HepG2 (cell line): ENCODE results near the gene LRRC74A. TPM values are rescaled to one million over a fixed set of nuclear protein-coding genes. Genes with fewer than 3 reads are reported as not detected.
A peak's percentile ranks its signal among the peaks of the same experiment; 100 is the strongest.

Experiments
- ADNP ChIP-seq: sonication (generic); formaldehyde crosslinking; IDR thresholded peaks from 2 replicates; pipeline ENCODE4 v1.4.0; 2020; ENCODE audit warnings: missing genetic modification reagents
- ATF1 ChIP-seq: IDR thresholded peaks from 2 replicates; pipeline ENCODE4 v1.6.1; 2016; ENCODE audit warnings: mild to moderate bottlenecking, control low read depth
- FOXO1 ChIP-seq: sonication (generic); formaldehyde crosslinking; IDR thresholded peaks from 2 replicates; pipeline ENCODE4 v1.4.0; 2020; ENCODE audit warnings: missing genetic modification reagents
- HNRNPK ChIP-seq: fragments of 200-400 bp; formaldehyde crosslinking; IDR thresholded peaks from 2 replicates; pipeline ENCODE4 v1.6.1; 2018; ENCODE audit warnings: low read length, low read depth, moderate library complexity, mild to moderate bottlenecking; ENCODE audit not compliant: poor library complexity, severe bottlenecking
- HOXD1 ChIP-seq: sonication (generic); formaldehyde crosslinking; IDR thresholded peaks from 2 replicates; pipeline ENCODE4 v1.5.0; 2020; ENCODE audit warnings: missing genetic modification reagents
- MED13 ChIP-seq: sonication (generic); formaldehyde crosslinking; IDR thresholded peaks from 2 replicates; pipeline ENCODE4 v1.5.0; 2020; ENCODE audit warnings: missing genetic modification reagents
- NFE2 ChIP-seq: sonication (generic); formaldehyde crosslinking; IDR thresholded peaks from 2 replicates; pipeline ENCODE4 v1.4.0; 2020; ENCODE audit warnings: missing genetic modification reagents
- NFKB2 ChIP-seq: sonication (generic); formaldehyde crosslinking; IDR thresholded peaks from 2 replicates; pipeline ENCODE4 v1.4.0; 2020; ENCODE audit warnings: missing genetic modification reagents, borderline replicate concordance
- NR2F6 ChIP-seq, 2 experiments: IDR thresholded peaks; 2 replicates each; pipeline ENCODE4 v1.6.1; 2016; ENCODE audit warnings: antibody characterized with exemption in 1 of 2, mild to moderate bottlenecking in 1 of 2
- SOX13 ChIP-seq, 3 experiments: fragments of 450-650 bp in 1 of 3; sonication (generic) in 1 of 3; formaldehyde crosslinking in 1 of 3; IDR thresholded peaks in 2 of 3; conservative IDR thresholded peaks in 1 of 3; 2 replicates each; pipeline versions ENCODE4 v1.5.0 to v1.6.1; 2016 to 2020; ENCODE audit warnings: antibody characterized with exemption in 1 of 3, mild to moderate bottlenecking in 1 of 3, missing compliant biosample characterization in 1 of 3, missing genetic modification reagents in 1 of 3, moderate library complexity in 1 of 3
- STAT5B ChIP-seq: sonication (generic); formaldehyde crosslinking; IDR thresholded peaks from 2 replicates; pipeline ENCODE4 v1.4.0; 2020; ENCODE audit warnings: missing genetic modification reagents
- TBX2 ChIP-seq: sonication (generic); formaldehyde crosslinking; IDR thresholded peaks from 2 replicates; pipeline ENCODE4 v1.5.0; 2020; ENCODE audit warnings: missing genetic modification reagents, mild to moderate bottlenecking, borderline replicate concordance
- U2AF2 ChIP-seq: fragments of 200-400 bp; formaldehyde crosslinking; IDR thresholded peaks from 2 replicates; pipeline ENCODE4 v1.6.1; 2017; ENCODE audit warnings: low read depth, mild to moderate bottlenecking, low read length
- ZBTB20 ChIP-seq: sonication (generic); formaldehyde crosslinking; IDR thresholded peaks from 2 replicates; pipeline ENCODE4 v1.8.1; 2023; ENCODE audit warnings: missing genetic modification reagents, low read depth, mild to moderate bottlenecking, borderline replicate concordance
- ZFP90 ChIP-seq: sonication (generic); formaldehyde crosslinking; IDR thresholded peaks from 2 replicates; pipeline ENCODE4 v1.8.0; 2022; ENCODE audit warnings: missing genetic modification reagents, mild to moderate bottlenecking, inconsistent platforms, borderline replicate concordance
- ZFY ChIP-seq: sonication (generic); formaldehyde crosslinking; IDR thresholded peaks from 2 replicates; pipeline ENCODE4 v1.4.0; 2020; ENCODE audit warnings: missing genetic modification reagents
- ZNF160 ChIP-seq: sonication (generic); formaldehyde crosslinking; IDR thresholded peaks from 2 replicates; pipeline ENCODE4 v1.8.0; 2022; ENCODE audit warnings: mild to moderate bottlenecking, inconsistent platforms, missing genetic modification reagents
- ZNF543 ChIP-seq: sonication (generic); formaldehyde crosslinking; IDR thresholded peaks from 2 replicates; pipeline ENCODE4 v1.4.0; 2020; ENCODE audit warnings: mild to moderate bottlenecking, missing genetic modification reagents
- ZSCAN25 ChIP-seq: sonication (generic); formaldehyde crosslinking; IDR thresholded peaks from 2 replicates; pipeline ENCODE4 v1.8.0; 2022; ENCODE audit warnings: mild to moderate bottlenecking, missing genetic modification reagents
- polyA plus RNA-seq, 8 experiments: library from polyadenylated mRNA; depleted of rRNA in 3 of 8; stranded (reverse) in 7 of 8; unstranded in 1 of 8; fragments of >200 nt; fragmentation: Illumina TruSeq in 4 of 8; extraction: Trizol in 4 of 8; gene quantifications; 2 replicates each; pipeline versions ENCODE4 v1.2.1 to v1.2.3, GENCODE V29; 2011 to 2016; ENCODE audit warnings: low read depth in 4 of 8, missing spikeins in 1 of 8, mixed read lengths in 1 of 8; ENCODE audit not compliant: insufficient read depth in 1 of 8
- total RNA-seq, 5 experiments: library from RNA; depleted of rRNA; stranded (reverse); fragments of >200 nt; fragmentation: Illumina TruSeq; extraction: Trizol; gene quantifications; 2 replicates each; pipeline ENCODE4 v1.2.3, GENCODE V29; 2016; ENCODE audit warnings: low read depth in 1 of 5
- TF ChIP-seq, protein P1 (sequence below): fragments of 450-650 bp; IDR thresholded peaks from 2 replicates; pipeline ENCODE4 v1.6.1; 2017
- TF ChIP-seq, protein P2 (sequence below): sonication (generic); formaldehyde crosslinking; IDR thresholded peaks from 2 replicates; pipeline ENCODE4 v1.4.0; 2020; ENCODE audit warnings: mild to moderate bottlenecking, low read depth, missing genetic modification reagents
- TF ChIP-seq, protein P3 (sequence below): sonication (generic); formaldehyde crosslinking; IDR thresholded peaks from 2 replicates; pipeline ENCODE4 v1.5.1; 2020; ENCODE audit warnings: missing genetic modification reagents, mild to moderate bottlenecking, borderline replicate concordance
- TF ChIP-seq, protein P4 (sequence below): sonication (generic); formaldehyde crosslinking; IDR thresholded peaks from 2 replicates; pipeline ENCODE4 v1.4.0; 2020; ENCODE audit warnings: missing genetic modification reagents

LRRC74A gene
- total and polyA plus RNA-seq, 2 of the 13 experiments (the other 11 are each of a cell fraction or from before 2014, with no cell fraction given) = not detected

DNA sequence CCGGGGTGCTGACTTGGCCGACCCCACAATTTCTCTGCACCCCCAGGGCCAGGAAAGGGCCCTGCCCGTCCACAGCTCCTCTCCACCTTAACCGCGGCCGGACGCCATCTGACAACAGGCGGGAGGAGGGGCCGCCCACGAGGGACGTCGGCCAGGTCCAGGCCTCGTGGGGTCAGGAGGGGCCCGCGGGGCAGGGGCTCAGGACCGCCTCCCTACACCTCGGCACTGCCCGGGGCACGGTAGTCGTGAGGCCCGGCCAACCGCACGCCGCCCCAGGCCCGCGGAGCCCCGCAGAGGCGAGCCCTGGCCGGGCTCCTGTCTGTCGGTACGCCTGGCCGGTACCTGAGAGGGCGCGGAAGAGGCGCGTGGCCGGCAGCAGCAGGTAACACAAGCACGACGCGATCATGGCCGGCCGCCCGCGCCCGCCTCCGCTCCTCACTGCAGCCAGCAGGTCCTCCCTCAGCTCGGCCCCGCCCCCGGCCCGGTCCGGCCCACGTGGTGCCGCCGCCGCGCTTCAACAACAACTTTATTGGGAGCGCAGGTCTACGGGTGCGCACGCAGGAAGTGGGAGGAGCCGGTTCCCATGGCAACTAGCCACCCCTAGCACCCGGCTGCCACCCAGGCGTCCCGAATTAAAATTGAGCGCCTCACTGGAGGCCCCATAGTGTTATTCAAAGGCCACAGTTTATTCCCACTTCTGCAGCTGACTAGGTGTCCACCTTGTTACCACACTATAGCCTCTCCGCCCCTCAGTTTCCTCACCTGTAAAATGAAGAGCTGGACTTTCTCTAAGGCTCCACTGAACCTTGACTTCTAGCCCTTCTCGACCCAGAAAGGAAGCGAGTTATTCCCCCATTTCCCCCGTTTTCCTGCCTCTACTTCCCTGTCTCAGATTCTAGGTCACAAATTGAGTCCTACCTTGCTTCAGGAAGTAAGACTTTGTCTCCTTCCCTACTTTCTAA, 13.5 kb upstream of the LRRC74A start, which contains the start of gene ANGEL1 (continued):
- TF ChIP-seq, protein P1, sequence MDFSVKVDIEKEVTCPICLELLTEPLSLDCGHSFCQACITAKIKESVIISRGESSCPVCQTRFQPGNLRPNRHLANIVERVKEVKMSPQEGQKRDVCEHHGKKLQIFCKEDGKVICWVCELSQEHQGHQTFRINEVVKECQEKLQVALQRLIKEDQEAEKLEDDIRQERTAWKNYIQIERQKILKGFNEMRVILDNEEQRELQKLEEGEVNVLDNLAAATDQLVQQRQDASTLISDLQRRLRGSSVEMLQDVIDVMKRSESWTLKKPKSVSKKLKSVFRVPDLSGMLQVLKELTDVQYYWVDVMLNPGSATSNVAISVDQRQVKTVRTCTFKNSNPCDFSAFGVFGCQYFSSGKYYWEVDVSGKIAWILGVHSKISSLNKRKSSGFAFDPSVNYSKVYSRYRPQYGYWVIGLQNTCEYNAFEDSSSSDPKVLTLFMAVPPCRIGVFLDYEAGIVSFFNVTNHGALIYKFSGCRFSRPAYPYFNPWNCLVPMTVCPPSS = no peak
- TF ChIP-seq ZFY (CRISPR knock-in tag) = peak; percentile 94
- no peak for TF ChIP-seq SOX13 (IDR thresholded peaks at IDR 0.05)
- TF ChIP-seq SOX13 (CRISPR knock-in tag; conservative IDR thresholded peaks at IDR 0.05 in 1 of 2, IDR thresholded peaks at IDR 0.05 in 1 of 2) = peak in 1 of 2 experiments; percentile 61; a peak in 1 of 4 replicates
- no peak for TF ChIP-seq STAT5B
- peak; percentile 65 for TF ChIP-seq ZSCAN25 (CRISPR knock-in tag)
- TF ChIP-seq HNRNPK = peak; percentile 4
- no peak for TF ChIP-seq ZBTB20
- TF ChIP-seq, protein P2, sequence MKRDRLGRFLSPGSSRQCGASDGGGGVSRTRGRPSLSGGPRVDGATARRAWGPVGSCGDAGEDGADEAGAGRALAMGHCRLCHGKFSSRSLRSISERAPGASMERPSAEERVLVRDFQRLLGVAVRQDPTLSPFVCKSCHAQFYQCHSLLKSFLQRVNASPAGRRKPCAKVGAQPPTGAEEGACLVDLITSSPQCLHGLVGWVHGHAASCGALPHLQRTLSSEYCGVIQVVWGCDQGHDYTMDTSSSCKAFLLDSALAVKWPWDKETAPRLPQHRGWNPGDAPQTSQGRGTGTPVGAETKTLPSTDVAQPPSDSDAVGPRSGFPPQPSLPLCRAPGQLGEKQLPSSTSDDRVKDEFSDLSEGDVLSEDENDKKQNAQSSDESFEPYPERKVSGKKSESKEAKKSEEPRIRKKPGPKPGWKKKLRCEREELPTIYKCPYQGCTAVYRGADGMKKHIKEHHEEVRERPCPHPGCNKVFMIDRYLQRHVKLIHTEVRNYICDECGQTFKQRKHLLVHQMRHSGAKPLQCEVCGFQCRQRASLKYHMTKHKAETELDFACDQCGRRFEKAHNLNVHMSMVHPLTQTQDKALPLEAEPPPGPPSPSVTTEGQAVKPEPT (CRISPR knock-in tag) = peak; percentile 88; the same call in 1 of the 2 replicates
- no peak for TF ChIP-seq ATF1 (CRISPR knock-in tag)
- TF ChIP-seq, protein P3, sequence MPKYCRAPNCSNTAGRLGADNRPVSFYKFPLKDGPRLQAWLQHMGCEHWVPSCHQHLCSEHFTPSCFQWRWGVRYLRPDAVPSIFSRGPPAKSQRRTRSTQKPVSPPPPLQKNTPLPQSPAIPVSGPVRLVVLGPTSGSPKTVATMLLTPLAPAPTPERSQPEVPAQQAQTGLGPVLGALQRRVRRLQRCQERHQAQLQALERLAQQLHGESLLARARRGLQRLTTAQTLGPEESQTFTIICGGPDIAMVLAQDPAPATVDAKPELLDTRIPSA (CRISPR knock-in tag) = peak; percentile 57; the same call in 1 of the 2 replicates
- 0 out of 2 replicates have a peak, but pooled peaks have one; percentile 36 for TF ChIP-seq ZNF543 (CRISPR knock-in tag)
- TF ChIP-seq MED13 = no peak
- TF ChIP-seq, protein P4, sequence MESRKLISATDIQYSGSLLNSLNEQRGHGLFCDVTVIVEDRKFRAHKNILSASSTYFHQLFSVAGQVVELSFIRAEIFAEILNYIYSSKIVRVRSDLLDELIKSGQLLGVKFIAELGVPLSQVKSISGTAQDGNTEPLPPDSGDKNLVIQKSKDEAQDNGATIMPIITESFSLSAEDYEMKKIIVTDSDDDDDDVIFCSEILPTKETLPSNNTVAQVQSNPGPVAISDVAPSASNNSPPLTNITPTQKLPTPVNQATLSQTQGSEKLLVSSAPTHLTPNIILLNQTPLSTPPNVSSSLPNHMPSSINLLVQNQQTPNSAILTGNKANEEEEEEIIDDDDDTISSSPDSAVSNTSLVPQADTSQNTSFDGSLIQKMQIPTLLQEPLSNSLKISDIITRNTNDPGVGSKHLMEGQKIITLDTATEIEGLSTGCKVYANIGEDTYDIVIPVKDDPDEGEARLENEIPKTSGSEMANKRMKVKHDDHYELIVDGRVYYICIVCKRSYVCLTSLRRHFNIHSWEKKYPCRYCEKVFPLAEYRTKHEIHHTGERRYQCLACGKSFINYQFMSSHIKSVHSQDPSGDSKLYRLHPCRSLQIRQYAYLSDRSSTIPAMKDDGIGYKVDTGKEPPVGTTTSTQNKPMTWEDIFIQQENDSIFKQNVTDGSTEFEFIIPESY (CRISPR knock-in tag) = peak; percentile 62; the same call in 1 of the 2 replicates
- peak; percentile 76; the same call in 1 of the 2 replicates for TF ChIP-seq NFKB2
- TF ChIP-seq NFE2 (CRISPR knock-in tag) = no peak
- 0 out of 2 replicates have a peak, but pooled peaks have one; percentile 28 for TF ChIP-seq ZNF160
- TF ChIP-seq ZFP90 (CRISPR knock-in tag) = 0 out of 2 replicates have a peak, but pooled peaks have one; percentile 21
- TF ChIP-seq ADNP (CRISPR knock-in tag) = no peak
- 0 out of 2 replicates have a peak, but pooled peaks have one; percentile 11 for TF ChIP-seq HOXD1 (CRISPR knock-in tag)
- TF ChIP-seq FOXO1 (CRISPR knock-in tag) = peak; percentile 2; the same call in 1 of the 2 replicates
- TF ChIP-seq TBX2 = peak; percentile 86
- no peak for TF ChIP-seq NR2F6 (IDR thresholded peaks at IDR 0.05)
- TF ChIP-seq NR2F6 (CRISPR knock-in tag; IDR thresholded peaks at IDR 0.05) = peak; percentile 54; the same call in 1 of the 2 replicates
- TF ChIP-seq U2AF2 = peak; percentile 96
